Measurements from ENCODE around the gene NPFF. TPM values are rescaled to one million over a fixed set of nuclear protein-coding genes. Genes with fewer than 3 reads are reported as not detected.

Gene NPFF
- not detected in 5 replicates for total RNA-seq (2022; extraction: Qiagen RNA extraction; ENCODE audit: low read depth)

GRCh38 chr12:53506881-53507602 is at the start of gene NPFF:
Gene NPFF (minus strand): TSS chr12:53507484. CDS start chr12:53507474, 10 bp downstream.

GRCh38 chr12:53500776-53501614 is 6.3 kb downstream of the NPFF start, which contains the start of gene TARBP2:
Gene TARBP2 (plus strand): TSS chr12:53501283. CDS start chr12:53501409, 126 bp downstream.

GRCh38 chr12:53499266-53500141 is 7.8 kb downstream of the NPFF start, which contains the start of gene MAP3K12:
Gene MAP3K12 (minus strand): TSS chr12:53499458. CDS start chr12:53487391, 12,067 bp downstream.

Other genes with a start within 250 kb of the NPFF start
- gene ESPL1, start 239.2 kb downstream of the NPFF start, total RNA-seq (2022; extraction: Qiagen RNA extraction; ENCODE audit: low read depth), result 15.6 to 22.5 TPM (median 18.2 TPM) in 5 replicates
- 469 to 596 TPM (median 550 TPM) in 5 replicates for gene PFDN5, start 211.9 kb downstream of the NPFF start, total RNA-seq (2022; extraction: Qiagen RNA extraction; ENCODE audit: low read depth)
- 74.9 to 114 TPM (median 93.0 TPM) in 5 replicates for gene MYG1, start 207.8 kb downstream of the NPFF start, total RNA-seq (2022; extraction: Qiagen RNA extraction; ENCODE audit: low read depth)
- 73.4 to 84.3 TPM (median 77.9 TPM) in 5 replicates for gene AAAS, start 185.9 kb downstream of the NPFF start, total RNA-seq (2022; extraction: Qiagen RNA extraction; ENCODE audit: low read depth)
- gene SP7, start 171.1 kb downstream of the NPFF start, total RNA-seq (2022; extraction: Qiagen RNA extraction; ENCODE audit: low read depth), result not detected in 5 replicates
- 16.0 to 26.2 TPM (median 24.0 TPM) in 5 replicates for gene SP1, start 127.3 kb downstream of the NPFF start, total RNA-seq (2022; extraction: Qiagen RNA extraction; ENCODE audit: low read depth)
- 1.1 to 2.8 TPM (median 1.6 TPM) in 5 replicates for gene AMHR2, start 83.6 kb downstream of the NPFF start, total RNA-seq (2022; extraction: Qiagen RNA extraction; ENCODE audit: low read depth)
- 298 to 414 TPM (median 381 TPM) in 5 replicates for gene PRR13, start 65.8 kb downstream of the NPFF start, total RNA-seq (2022; extraction: Qiagen RNA extraction; ENCODE audit: low read depth)
- 621 to 677 TPM (median 657 TPM) in 5 replicates for gene PCBP2, start 55.4 kb downstream of the NPFF start, total RNA-seq (2022; extraction: Qiagen RNA extraction; ENCODE audit: low read depth)
- 10.7 to 14.9 TPM (median 13.7 TPM) in 5 replicates for gene MAP3K12, start 8.0 kb downstream of the NPFF start, total RNA-seq (2022; extraction: Qiagen RNA extraction; ENCODE audit: low read depth)
- gene TARBP2, start 6.2 kb downstream of the NPFF start, total RNA-seq (2022; extraction: Qiagen RNA extraction; ENCODE audit: low read depth), result 45.4 to 59.2 TPM (median 53.8 TPM) in 5 replicates
- 14.8 to 19.1 TPM (median 18.2 TPM) in 5 replicates for gene ATF7, start 118.9 kb upstream of the NPFF start, total RNA-seq (2022; extraction: Qiagen RNA extraction; ENCODE audit: low read depth)
- 599 to 698 TPM (median 687 TPM) in 5 replicates for gene ATP5MC2, start 168.6 kb upstream of the NPFF start, total RNA-seq (2022; extraction: Qiagen RNA extraction; ENCODE audit: low read depth)
- 16.0 to 22.1 TPM (median 18.4 TPM) in 5 replicates for gene CALCOCO1, start 220.0 kb upstream of the NPFF start, total RNA-seq (2022; extraction: Qiagen RNA extraction; ENCODE audit: low read depth)
- gene CISTR, start 244.5 kb upstream of the NPFF start, total RNA-seq (2022; extraction: Qiagen RNA extraction; ENCODE audit: low read depth), result not detected in 5 replicates